Motor neuron (in vitro differentiated cells): Measurements from ENCODE around the gene RAPGEF3. TPM values are rescaled to one million over a fixed set of nuclear protein-coding genes. Genes with fewer than 3 reads are reported as not detected.

Experiments
- ATAC-seq, 8 experiments: fragments of 200-7000 bp; cut with Tn5 transposase; replicated peaks in 6 of 8; 2 replicates each; pipeline ENCODE4 v1.8.0; 2021; ENCODE audit warnings: mild to moderate bottlenecking in 8 of 8, moderate library complexity in 8 of 8
- H3K27ac ChIP-seq, 2 donors: fragments of 250-450 bp; sonication (Bioruptor Pico); 2 replicates each; pipeline ENCODE4 v1.9.0; 2021; ENCODE audit warnings: antibody characterized with exemption in 2 of 2, mild to moderate bottlenecking in 2 of 2, moderate library complexity in 1 of 2
- H3K4me1 ChIP-seq, 2 donors: fragments of 250-450 bp; sonication (Bioruptor Pico); replicated peaks in 1 of 2; 2 replicates each; pipeline ENCODE4 v1.6.1; 2021; ENCODE audit warnings: antibody characterized with exemption in 2 of 2, mild to moderate bottlenecking in 2 of 2, moderate library complexity in 1 of 2
- H3K4me3 ChIP-seq, 5 donors: fragments of 250-450 bp; sonication (Bioruptor Pico); 2 replicates each; pipeline ENCODE4 v1.9.0; 2021; ENCODE audit warnings: antibody characterized with exemption in 5 of 5, mild to moderate bottlenecking in 5 of 5, moderate library complexity in 4 of 5
- WGBS, 10 experiments: fragments of 450-650 bp; shearing (Covaris generic); methylation state at CpG; one replicate each; pipeline ENCODE4 v1.0.0; 2022; 5-methylcytosine and 5-hydroxymethylcytosine counted together
- in situ Hi-C, 9 experiments: fragments of 400-800 bp; cut with MboI; loops; one replicate each; pipeline ENCODE4 v1.15.0; 2021; ENCODE audit warnings: low sequenced_read_pairs in 9 of 9, low pct_unique_long_range_greater_than_20kb in 2 of 9; ENCODE audit not compliant: unreplicated experiment in 9 of 9
- total RNA-seq, 8 experiments: library from RNA; unstranded; fragments of 300-600 nt; gene quantifications; 2 replicates each; pipeline versions ENCODE4 v1.2.3 to v1.2.4, GENCODE V29; 2022

The RAPGEF3 gene
- total RNA-seq, 8 experiments from 2014 or later, result 0.87 to 21.8 (median 4.9) TPM

GRCh38 chr12:47798382-47798948 is 39.8 kb upstream of the RAPGEF3 start:
- ATAC-seq, result no peak
- no peak overlapping the region for H3K27ac ChIP-seq
- no peak overlapping the region for H3K4me3 ChIP-seq
- in situ Hi-C loops, result no loop called here
- H3K4me1 ChIP-seq, result peaks cover 0 to 5% of the 10 kb centered on the region in 2 donors
- no CpG with 5 or more reads among the region's 17 CpGs for WGBS, 10 experiments

GRCh38 chr12:47797441-47797840 is 38.8 kb upstream of the RAPGEF3 start:
- ATAC-seq, result peak in 5 of 8 experiments; percentile 41 to 74 (median 61)
- Histone ChIP-seq H3K4me1 (no peaks in the 10 kb centered on the region), H3K4me3 (no peak overlapping the region), H3K27ac (no peak overlapping the region)
- WGBS, 10 experiments, result no CpG with 5 or more reads among the region's 10 CpGs
- in situ Hi-C loops, result no loop called here

- H3K27ac ChIP-seq, result no peak overlapping the region
- H3K4me1 ChIP-seq, result no peaks in the 10 kb centered on the region
- ATAC-seq, result no peak
- no peak overlapping the region for H3K4me3 ChIP-seq
- in situ Hi-C loops, result no loop called here
- WGBS, 10 experiments, result 85% methylated on average over 4 of the region's 22 CpGs; no CpG with 5 or more reads in 9 of the 10 experiments
Measured at GRCh38 chr12:47795814-47796411, 37.2 kb upstream of the RAPGEF3 start.

GRCh38 chr12:47795121-47795813 is 36.6 kb upstream of the RAPGEF3 start:
- no peaks in the 10 kb centered on the region for H3K4me1 ChIP-seq
- H3K4me3 ChIP-seq, result no peak overlapping the region
- no peak for ATAC-seq
- in situ Hi-C loops, result no loop called here
- H3K27ac ChIP-seq, result no peak overlapping the region
- 100% methylated on average over 2 of the region's 21 CpGs; no CpG with 5 or more reads in 9 of the 10 experiments for WGBS, 10 experiments

- Histone ChIP-seq H3K27ac (no peak overlapping the region), H3K4me1 (no peaks in the 10 kb centered on the region), H3K4me3 (no peak overlapping the region)
- WGBS, 10 experiments, result 93% methylated on average over 6 of the region's 9 CpGs; no CpG with 5 or more reads in 9 of the 10 experiments
- no peak for ATAC-seq
- in situ Hi-C loops, result no loop called here
Measured at GRCh38 chr12:47794679-47795078, 36.0 kb upstream of the RAPGEF3 start.

- in situ Hi-C loops, result no loop called here
- no peak overlapping the region for H3K4me3 ChIP-seq
Measured at GRCh38 chr12:47793015-47793681, 34.5 kb upstream of the RAPGEF3 start.

GRCh38 chr12:47791874-47792273 is 33.2 kb upstream of the RAPGEF3 start:
- Histone ChIP-seq H3K27ac (no peak overlapping the region), H3K4me3 (no peak overlapping the region), H3K4me1 (no peaks in the 10 kb centered on the region)
- WGBS, 10 experiments, result no CpG with 5 or more reads among the region's 16 CpGs
- ATAC-seq, result no peak
- in situ Hi-C loops, result no loop called here

More at GRCh38 chr12:47793015-47793681, 34.5 kb upstream of the RAPGEF3 start:
- ATAC-seq, result no peak
- Histone ChIP-seq H3K4me1 (no peaks in the 10 kb centered on the region), H3K27ac (no peak overlapping the region)
- 20 to 100% (median 91%) methylated on average over 1 to 3 of the region's 15 CpGs; no CpG with 5 or more reads in 4 of the 10 experiments for WGBS, 10 experiments

GRCh38 chr12:47791351-47791746 is 32.7 kb upstream of the RAPGEF3 start:
- in situ Hi-C loops, result no loop called here

GRCh38 chr12:47790676-47791350 is 32.1 kb upstream of the RAPGEF3 start:
- H3K27ac ChIP-seq, result no peak overlapping the region
- in situ Hi-C loops, result no loop called here

More at GRCh38 chr12:47791351-47791746, 32.7 kb upstream of the RAPGEF3 start:
- Histone ChIP-seq H3K27ac (no peak overlapping the region), H3K4me1 (no peaks in the 10 kb centered on the region), H3K4me3 (no peak overlapping the region)
- 82 to 100% (median 99%) methylated on average over 1 to 11 of the region's 14 CpGs; no CpG with 5 or more reads in 6 of the 10 experiments for WGBS, 10 experiments
- ATAC-seq, result no peak

GRCh38 chr12:47789712-47790489 is 31.2 kb upstream of the RAPGEF3 start:
- in situ Hi-C loops, result no loop called here
- H3K27ac ChIP-seq, result no peak overlapping the region
- ATAC-seq, result no peak
- H3K4me3 ChIP-seq, result no peak overlapping the region
- 80 to 100% (median 96%) methylated on average over 1 to 6 of the region's 22 CpGs; no CpG with 5 or more reads in 4 of the 10 experiments for WGBS, 10 experiments
- H3K4me1 ChIP-seq, result no peaks in the 10 kb centered on the region

More at GRCh38 chr12:47790676-47791350, 32.1 kb upstream of the RAPGEF3 start:
- Histone ChIP-seq H3K4me3 (no peak overlapping the region), H3K4me1 (no peaks in the 10 kb centered on the region)
- 91 to 100% (median 96%) methylated on average over 1 to 8 of the region's 20 CpGs; no CpG with 5 or more reads in 3 of the 10 experiments for WGBS, 10 experiments
- no peak for ATAC-seq

GRCh38 chr12:47789141-47789540 is 30.5 kb upstream of the RAPGEF3 start:
- in situ Hi-C loops, result no loop called here
- H3K27ac ChIP-seq, result no peak overlapping the region
- no peaks in the 10 kb centered on the region for H3K4me1 ChIP-seq
- WGBS, 10 experiments, result 82 to 100% (median 98%) methylated on average over 1 to 3 of the region's 5 CpGs; no CpG with 5 or more reads in 6 of the 10 experiments
- ATAC-seq, result no peak
- H3K4me3 ChIP-seq, result no peak overlapping the region
